ENCODE measurements around the gene F13B.
"Not testable (repeated sequence)": the region's sequence is repeated elsewhere in the genome, so short reads cannot be mapped to it uniquely, and the experiment has no call there.

F13B gene

GRCh38 chr1:197066719-197067456, at the start of gene F13B:
F13B (minus strand) TSS chr1:197067260; CDS start chr1:197067223, 37 bp downstream.
- no peak for DNase-seq (ENCODE audit: low spot score)

DNA sequence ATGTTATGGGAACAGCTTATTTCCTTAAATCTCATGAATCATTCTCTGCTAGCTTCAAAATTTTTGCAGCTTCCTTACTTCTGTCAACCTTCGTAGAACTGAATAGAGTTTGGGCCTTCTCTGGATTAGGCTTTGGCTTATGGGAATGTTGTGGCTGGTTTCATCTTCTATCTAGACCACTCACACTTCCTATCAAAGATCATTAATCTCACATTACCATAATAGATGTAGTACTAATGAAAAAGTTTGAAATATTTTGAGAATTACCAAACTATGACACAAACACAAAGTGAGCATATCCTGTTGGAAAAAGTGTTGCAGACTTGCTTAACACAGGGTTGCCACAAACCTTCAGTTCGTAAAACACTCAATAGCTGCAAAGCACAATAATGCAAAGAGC, 49.1 kb upstream of the F13B start:
- no peak for DNase-seq (ENCODE audit: low spot score)

DNA sequence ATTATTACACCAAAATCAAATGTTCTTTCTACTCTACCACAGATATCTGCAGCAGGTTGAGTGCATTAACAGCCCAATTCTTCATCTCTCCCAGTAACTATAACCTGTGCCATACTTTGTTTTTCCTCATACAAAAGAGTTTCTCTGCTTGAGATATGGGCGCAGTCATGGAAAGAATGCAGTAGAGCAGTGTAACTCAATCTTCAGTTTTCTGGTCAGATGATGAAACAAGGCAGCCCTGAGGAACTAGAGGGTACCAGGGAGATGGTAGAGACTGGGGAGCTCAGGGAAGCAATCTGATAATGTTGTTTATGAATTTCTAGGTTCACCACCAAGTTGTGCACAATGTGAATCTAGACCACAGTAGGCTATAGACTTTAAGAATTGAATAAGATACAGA, 39.8 kb upstream of the F13B start:
- no peak for DNase-seq (ENCODE audit: low spot score)

- DNase-seq (ENCODE audit: low spot score), result no peak
Observed at GRCh38 chr1:197103300-197103699, 36.2 kb upstream of the F13B start.

DNA sequence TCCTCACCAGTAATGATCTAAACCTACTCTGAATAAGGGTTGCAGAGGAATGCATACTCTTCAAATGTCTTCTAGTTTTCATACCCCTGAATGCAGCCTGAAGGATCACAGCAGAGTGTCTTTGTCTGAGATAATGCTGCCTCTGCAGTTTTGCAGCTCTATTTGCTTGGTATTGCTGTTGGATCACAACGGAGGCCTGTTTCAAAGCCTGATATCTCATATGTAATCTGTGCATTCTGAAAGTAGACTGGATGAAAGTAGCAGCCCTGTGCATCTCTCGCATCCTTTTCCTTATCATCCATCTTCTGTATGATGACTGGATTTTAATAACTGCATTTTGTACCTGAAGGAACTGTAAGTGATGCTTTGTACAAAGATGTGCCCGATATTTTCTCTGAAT, 34.9 kb upstream of the F13B start:
- no peak for DNase-seq (ENCODE audit: low spot score)

- no peak for DNase-seq (ENCODE audit: low spot score)
Observed at GRCh38 chr1:197100677-197101076, 33.6 kb upstream of the F13B start.

GRCh38 chr1:197099444-197099843, 32.4 kb upstream of the F13B start:
- no peak for DNase-seq (ENCODE audit: low spot score)

DNA sequence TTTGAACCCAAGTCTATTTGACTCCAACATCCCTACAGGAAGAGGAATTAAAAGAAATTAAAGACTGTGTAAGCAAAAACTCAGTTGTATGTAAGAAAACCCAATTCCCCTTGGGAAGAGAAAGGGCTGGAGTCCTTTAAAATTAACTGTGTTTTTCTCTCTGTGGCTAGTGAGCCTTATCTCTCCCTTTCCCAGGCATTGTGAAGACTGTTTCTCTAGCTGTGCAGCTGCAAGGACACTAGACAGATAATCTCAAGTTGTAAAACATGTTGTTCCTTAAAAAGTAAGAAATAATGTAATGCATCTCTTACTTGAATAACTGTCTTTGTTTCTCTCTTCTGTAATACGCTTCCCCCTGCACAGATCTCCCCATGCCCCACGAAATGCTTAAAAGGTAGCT, 29.9 kb upstream of the F13B start:
- not testable (repeated sequence) for DNase-seq (ENCODE audit: low spot score)

GRCh38 chr1:197096137-197096536, 29.1 kb upstream of the F13B start:
- no peak for DNase-seq (ENCODE audit: low spot score)

- no peak for DNase-seq (ENCODE audit: low spot score)
Observed at GRCh38 chr1:197093226-197093885, 26.3 kb upstream of the F13B start.

DNA sequence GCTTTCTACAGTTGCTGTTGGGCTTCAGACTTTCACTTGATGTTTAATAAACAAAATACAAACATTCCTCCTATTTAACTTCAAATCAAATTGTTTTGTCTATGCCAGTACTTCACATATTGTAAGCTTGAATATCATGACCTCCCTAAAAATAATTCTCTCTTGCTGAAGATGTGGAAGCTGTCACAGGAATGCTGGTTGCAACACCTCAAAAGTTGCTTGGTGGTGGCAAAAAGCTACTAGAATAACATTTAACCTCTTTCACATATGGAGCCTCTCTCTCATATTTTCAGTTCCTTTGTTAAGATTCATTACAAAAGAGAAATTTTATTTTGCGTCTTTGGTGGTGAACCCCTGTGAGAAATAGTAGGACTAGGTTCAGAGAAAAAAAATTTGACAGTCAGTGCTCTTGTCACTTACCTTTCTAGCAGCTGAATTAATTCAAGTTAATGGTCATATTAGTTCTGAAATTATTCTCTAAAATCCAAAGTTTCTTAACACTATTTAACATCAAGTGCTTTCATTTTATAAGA, 25.5 kb upstream of the F13B start:
- DNase-seq (ENCODE audit: low spot score), result no peak

DNA sequence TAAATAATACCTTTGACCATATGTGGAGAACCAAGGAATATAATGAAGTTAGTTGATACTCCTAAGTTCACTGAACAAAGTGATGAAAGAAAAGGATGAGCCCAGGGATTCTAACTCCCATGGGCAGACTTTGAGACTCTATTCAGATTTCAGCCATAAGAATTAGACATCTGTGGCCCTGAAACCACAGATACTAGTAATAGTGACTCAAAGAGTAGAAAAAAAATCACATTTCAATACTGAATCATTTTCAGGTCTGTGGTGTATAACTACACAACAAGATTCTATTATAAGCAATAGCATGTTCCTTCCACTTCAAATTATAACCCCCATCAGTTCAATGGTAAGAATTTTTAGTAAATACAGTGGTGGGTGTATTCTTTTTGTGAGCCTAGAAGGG, 16.4 kb upstream of the F13B start:
- no peak for DNase-seq (ENCODE audit: low spot score)

DNA sequence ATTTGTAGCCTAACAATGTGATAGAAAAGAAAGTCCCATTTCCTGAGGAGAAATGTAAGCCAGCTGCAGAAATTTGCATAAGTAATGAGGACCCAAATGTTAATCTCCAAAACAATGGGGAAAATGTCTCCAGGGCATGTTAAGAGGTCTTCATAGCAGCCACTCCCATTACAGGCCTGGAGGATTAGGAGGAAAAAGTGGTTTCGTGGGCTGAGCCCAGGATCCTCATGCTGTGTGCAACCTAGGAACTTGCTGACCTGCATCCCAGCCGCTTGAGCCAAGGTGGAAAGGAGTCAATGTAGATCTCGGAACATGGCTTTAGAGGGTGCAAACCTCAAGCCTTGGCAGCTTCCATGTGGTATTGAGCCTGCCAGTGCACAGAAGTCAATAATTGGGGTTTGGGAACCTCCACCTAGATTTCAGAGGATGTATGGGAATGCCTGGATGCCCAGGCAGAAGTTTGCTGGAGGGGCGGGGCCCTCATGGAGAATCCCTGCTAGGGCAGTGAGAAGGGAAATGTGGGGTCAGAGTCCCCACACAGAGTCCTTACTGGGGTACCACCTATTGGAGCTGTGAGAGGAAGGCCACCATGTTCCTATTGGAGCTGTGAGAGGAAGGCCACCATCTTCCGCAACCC, 14.2 kb upstream of the F13B start:
- DNase-seq (ENCODE audit: low spot score), result no peak

- no peak for DNase-seq (ENCODE audit: low spot score)
Observed at GRCh38 chr1:197080323-197080722, 13.3 kb upstream of the F13B start.

GRCh38 chr1:197076585-197076984, 9.5 kb upstream of the F13B start:
- DNase-seq (ENCODE audit: low spot score), result no peak

GRCh38 chr1:197073978-197074377, 6.9 kb upstream of the F13B start:
- DNase-seq (ENCODE audit: low spot score), result no peak

DNA sequence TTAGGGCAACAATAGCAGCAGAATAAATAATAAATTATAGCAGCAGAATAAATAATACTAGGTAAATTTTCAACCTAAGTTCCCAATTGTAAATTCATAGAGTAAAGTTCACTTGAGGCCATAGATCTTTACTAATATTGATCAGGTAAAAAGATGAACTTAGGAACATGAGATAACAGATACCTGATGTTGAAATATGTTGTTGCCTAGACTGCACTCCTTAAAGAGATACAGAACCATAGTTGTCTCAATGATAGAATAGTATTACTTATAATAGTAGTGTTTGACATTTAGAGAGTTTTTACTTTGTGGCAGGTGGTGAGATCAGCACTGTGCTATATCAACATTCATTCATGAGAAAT, 378 bp upstream of the F13B start:
- no peak for DNase-seq (ENCODE audit: low spot score)

DNA sequence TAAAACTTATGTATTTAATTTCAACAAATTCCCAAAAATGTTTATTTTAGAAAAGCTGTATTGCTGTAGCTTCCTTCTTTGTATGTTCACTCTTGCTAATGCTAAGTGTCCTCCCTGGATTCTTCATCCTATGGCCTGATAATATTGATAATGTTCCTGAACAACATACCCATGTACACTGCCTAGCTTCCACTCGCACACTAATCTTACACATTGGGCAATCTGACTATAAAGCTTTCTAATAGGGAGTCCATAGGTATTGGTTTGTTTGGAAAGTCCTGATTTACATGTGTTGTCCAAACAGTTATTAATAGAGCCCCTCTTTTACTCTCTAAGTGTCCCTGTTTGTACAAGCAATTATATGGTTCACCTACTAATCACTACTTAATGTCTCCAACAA, 783 bp downstream of the F13B start:
- DNase-seq (ENCODE audit: low spot score), result no peak

GRCh38 chr1:197065559-197065958, 1.5 kb downstream of the F13B start:
- no peak for DNase-seq (ENCODE audit: low spot score)

DNA sequence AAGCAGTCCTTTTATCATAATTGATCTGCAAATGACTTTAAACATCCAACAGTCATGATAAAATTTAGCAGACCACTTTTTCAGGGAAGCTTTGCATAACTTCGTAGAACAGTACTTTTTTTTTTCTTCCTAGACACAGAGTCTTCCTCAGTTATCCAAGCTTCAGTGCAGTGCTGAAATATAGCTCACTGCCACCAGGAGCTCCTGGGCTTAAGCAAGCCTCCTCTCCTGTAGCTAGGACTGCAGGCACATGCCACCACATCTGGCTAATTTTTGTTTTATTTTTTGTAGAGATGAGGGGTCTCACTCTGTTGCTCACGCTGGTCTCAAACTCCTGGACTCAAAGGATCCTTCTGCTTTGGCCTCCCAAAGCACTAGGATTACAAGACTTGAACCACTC, 3.8 kb downstream of the F13B start:
- no peak for DNase-seq (ENCODE audit: low spot score)

GRCh38 chr1:197062692-197063091, 4.4 kb downstream of the F13B start:
- DNase-seq (ENCODE audit: low spot score), result no peak

DNA sequence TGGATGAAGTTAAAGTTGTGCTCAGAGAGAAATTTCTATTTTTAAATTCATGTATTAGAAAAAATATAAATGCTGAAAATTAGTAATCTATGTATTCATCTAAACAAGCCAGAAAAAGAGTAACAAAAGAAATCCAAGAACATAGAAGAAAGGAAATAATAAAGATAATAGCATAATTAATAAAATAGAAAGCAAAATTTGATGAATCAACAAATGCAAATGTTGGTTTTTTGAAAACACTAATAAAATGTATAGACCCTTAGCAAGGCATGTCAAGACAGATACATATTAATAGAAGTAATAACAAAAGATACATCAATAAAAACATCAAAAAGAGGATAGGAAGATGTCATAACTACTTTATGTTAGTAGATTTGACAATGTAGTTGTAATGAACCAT, 18.0 kb downstream of the F13B start:
- DNase-seq (ENCODE audit: low spot score), result no peak

DNA sequence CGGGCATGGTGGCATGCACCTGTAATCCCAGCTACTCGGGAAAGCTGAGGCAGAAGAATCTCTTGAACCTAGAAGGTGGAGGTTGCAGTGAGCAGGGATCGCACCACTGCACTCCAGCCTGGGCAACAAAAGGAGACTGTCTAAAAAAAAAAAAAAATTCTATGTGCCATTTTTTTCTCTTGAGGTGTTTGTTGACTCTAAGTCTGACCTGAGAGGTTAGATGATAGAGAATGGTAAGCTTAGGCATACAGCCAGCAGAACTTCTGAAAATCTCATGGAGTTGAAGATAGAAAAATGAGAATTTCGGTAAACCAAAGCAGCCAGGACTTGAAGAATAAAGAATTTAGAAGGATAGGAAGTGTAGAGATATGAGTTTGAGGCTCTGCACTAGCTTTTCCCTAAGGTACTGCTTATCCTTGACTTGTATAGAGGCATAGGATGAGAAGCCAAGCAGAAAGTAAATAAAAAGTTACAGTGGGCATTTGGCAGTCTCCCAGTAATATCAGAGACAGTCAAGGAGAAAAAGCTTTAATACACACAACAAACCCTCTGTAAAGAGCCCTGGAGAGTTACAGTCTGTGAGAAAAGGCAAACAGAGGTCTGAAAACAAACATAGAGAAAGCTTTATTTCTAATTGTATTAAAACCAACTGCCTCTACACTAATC, 24.3 kb downstream of the F13B start:
- no peak for DNase-seq (ENCODE audit: low spot score)

Data from LoVo (cell line).